ENCODE data around the gene HSFX4.

DNA sequence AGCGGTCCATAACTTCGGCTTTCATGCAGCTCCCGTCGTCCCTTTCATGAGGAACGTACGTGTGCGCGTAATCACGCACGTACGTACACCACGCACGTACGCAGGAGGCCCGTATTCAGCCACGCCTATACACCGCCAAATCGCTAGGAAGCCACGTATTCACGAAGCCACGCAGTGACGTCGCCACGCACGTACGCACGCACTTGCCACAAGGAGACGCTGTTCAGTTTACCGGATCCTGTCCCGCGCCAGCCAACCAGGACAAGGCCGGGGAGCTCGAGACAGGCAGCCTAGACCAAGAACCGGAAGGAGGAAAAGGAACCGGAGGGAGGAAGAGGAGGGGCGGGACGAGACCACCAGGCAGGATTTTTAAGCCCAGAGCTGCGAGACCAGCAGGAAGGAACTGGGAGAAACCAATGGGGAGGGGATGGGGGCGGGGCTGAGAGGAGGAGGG is 9.1 kb downstream of the HSFX4 start, which contains the start of gene EOLA2:
- TF ChIP-seq, protein P1, sequence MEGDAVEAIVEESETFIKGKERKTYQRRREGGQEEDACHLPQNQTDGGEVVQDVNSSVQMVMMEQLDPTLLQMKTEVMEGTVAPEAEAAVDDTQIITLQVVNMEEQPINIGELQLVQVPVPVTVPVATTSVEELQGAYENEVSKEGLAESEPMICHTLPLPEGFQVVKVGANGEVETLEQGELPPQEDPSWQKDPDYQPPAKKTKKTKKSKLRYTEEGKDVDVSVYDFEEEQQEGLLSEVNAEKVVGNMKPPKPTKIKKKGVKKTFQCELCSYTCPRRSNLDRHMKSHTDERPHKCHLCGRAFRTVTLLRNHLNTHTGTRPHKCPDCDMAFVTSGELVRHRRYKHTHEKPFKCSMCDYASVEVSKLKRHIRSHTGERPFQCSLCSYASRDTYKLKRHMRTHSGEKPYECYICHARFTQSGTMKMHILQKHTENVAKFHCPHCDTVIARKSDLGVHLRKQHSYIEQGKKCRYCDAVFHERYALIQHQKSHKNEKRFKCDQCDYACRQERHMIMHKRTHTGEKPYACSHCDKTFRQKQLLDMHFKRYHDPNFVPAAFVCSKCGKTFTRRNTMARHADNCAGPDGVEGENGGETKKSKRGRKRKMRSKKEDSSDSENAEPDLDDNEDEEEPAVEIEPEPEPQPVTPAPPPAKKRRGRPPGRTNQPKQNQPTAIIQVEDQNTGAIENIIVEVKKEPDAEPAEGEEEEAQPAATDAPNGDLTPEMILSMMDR (IDR thresholded peaks at IDR 0.05) = peak; percentile 56
- TF ChIP-seq ZFX (IDR thresholded peaks at IDR 0.05; ENCODE audit: borderline replicate concordance) = no peak
